Measurements from ENCODE around the gene KHK.

The KHK gene

DNA sequence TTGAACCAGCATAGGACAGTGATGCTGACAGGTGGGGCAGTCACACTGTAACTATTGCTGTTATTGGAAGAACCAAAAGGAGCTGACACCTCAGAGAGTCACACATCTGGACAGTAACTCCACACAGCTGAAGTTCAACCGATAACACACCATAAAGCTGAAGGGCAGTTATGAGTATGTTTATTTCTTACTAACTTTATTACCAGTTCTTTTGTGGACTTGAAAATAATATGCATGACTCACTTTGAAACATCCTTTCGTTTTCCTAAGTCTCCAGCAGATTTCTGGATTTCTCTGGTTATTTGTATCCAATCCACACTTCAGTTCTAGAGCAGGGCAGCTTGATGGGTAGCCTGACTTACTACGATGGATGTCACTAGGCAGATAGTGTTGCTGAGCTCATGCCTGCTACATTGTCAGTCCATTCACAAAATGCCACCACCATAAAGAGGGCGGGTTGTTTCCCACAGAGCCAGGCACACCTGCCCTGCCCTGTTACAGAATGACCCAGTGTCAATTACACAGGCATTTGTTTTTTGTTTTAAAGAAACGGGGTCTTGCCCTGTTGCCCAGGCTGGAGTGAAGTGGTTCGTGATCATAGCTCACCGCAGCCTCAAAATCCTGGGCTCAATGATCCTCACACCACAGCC is 43.5 kb upstream of the KHK start:
- Histone ChIP-seq H3K27ac (no peak overlapping the region), H3K36me3 (peaks cover 35 to 53% (median 47%) of the 10 kb centered on the region in 11 experiments), H3K9me3 (replicated peaks in 1 of 11) (no peaks in the 10 kb centered on the region), H3K27me3 (no peaks in the 10 kb centered on the region), H3K4me1 (peaks cover 19 to 41% (median 27%) of the 10 kb centered on the region in 10 experiments), H3K9ac (no peak overlapping the region), H3K4me3 (no peak overlapping the region), H4K20me1 (peaks cover 0 to 47% (median 7%) of the 10 kb centered on the region in 11 experiments; a peak in 12 of 22 replicates), H3K4me2 (no peak overlapping the region)
- no peak for TF ChIP-seq Cebpa-rat (IDR thresholded peaks at IDR 0.05)

DNA sequence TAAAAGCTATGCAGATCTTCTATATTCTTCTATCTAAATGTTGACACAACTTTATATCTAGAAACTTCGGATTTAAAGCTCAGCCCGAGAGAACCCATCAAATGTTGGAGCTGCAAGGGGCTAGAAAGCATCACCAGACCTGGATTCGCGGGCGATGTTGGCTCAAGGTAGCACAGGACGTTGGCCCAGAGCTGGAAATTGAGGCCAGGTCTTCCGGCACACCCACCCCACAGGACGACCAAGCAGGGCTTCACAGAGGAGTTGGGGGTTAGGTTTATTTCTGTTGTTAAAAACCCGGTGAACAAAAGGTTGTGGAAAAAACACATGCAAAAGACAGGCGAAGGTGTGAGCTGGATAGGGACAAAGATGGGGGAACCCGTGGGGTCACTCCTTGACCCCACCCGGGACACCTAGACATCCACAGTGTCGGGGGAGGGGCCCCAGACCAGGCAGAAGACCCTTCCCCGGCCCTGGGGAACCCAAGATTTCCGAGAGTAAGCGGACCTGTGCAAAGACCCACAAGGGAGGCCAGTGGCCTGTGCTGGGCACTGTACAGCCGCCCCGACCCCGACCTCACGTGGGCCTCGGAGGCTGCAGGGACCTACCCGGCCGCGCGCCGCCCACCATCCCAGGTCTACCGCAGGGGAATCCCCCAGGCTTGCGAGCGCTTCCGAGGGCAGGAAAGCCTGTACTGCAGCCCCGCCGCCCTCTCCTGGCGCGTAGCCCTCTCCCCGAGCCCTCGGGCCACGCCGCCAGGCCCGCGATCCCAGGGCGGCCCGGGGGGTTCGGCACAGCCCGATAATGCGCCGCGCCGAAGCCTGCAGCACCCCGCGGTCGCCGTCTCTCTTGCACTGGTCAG is 36.9 kb upstream of the KHK start:
- Histone ChIP-seq H3K27me3 (no peaks in the 10 kb centered on the region), H3K36me3 (peaks cover 5 to 19% (median 14%) of the 10 kb centered on the region in 11 experiments; a peak in 21 of 22 replicates), H3K4me2 (peak overlapping the region; percentile 87 to 98 (median 97)), H3K4me3 (peak overlapping the region; percentile 69 to 86 (median 76)), H3K9me3 (replicated peaks in 1 of 11) (no peaks in the 10 kb centered on the region), H4K20me1 (no peaks in the 10 kb centered on the region; a peak in 1 of 22 replicates), H3K27ac (peak overlapping the region in 10 of 11 experiments; percentile 5 to 87 (median 72); a peak in 20 of 22 replicates), H3K4me1 (peaks cover 23 to 28% (median 26%) of the 10 kb centered on the region in 10 experiments), H3K9ac (peak overlapping the region; percentile 67 to 86 (median 81))
- TF ChIP-seq Cebpa-rat (IDR thresholded peaks at IDR 0.05), result no peak

DNA sequence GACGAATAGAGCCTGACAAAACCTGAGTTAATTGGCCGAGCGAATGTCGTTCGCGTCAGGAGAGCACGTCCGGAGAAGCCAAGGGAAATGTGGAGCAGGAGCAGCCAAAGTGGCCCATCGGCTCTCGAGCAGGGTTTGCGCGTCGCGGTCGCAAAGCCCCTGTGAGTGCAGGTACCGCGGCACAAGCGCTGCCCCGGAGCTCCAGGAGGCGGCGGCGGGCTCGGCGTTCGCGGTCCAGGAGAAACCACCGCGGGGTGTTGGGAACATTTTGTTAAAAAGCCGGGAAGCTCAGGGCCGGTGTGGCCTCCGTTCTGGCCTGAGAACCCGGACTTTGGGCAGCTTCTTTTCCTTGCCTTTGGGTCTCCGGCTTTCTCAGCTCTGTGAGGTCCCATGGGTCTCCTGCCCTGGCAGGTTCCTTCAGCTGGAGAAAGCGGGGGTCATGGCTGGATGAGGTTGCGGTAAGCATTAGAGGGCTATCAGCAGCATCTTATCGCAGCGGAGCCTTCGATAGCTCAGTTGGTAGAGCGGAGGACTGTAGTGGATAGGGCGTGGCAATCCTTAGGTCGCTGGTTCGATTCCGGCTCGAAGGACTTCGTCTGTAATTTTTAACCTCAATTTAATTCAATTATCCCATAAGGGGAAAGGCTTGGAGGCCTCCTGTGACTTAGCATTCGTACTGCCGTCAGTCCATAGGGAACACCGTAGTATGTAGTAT is 36.1 kb upstream of the KHK start:
- no peaks in the 10 kb centered on the region; a peak in 1 of 22 replicates for H4K20me1 ChIP-seq
- peaks cover 23 to 28% (median 26%) of the 10 kb centered on the region in 10 experiments for H3K4me1 ChIP-seq
- H3K36me3 ChIP-seq, result peaks cover 12 to 27% (median 22%) of the 10 kb centered on the region in 11 experiments
- TF ChIP-seq Cebpa-rat (IDR thresholded peaks at IDR 0.05), result no peak
- peak overlapping the region; percentile 37 to 88 (median 82); a peak in 21 of 22 replicates for H3K27ac ChIP-seq
- H3K4me2 ChIP-seq, result peak overlapping the region; percentile 87 to 98 (median 97)
- H3K9me3 ChIP-seq (replicated peaks in 1 of 11), result no peaks in the 10 kb centered on the region
- H3K9ac ChIP-seq, result peak overlapping the region; percentile 67 to 86 (median 81)
- no peaks in the 10 kb centered on the region for H3K27me3 ChIP-seq
- peak overlapping the region; percentile 69 to 86 (median 76) for H3K4me3 ChIP-seq

DNA sequence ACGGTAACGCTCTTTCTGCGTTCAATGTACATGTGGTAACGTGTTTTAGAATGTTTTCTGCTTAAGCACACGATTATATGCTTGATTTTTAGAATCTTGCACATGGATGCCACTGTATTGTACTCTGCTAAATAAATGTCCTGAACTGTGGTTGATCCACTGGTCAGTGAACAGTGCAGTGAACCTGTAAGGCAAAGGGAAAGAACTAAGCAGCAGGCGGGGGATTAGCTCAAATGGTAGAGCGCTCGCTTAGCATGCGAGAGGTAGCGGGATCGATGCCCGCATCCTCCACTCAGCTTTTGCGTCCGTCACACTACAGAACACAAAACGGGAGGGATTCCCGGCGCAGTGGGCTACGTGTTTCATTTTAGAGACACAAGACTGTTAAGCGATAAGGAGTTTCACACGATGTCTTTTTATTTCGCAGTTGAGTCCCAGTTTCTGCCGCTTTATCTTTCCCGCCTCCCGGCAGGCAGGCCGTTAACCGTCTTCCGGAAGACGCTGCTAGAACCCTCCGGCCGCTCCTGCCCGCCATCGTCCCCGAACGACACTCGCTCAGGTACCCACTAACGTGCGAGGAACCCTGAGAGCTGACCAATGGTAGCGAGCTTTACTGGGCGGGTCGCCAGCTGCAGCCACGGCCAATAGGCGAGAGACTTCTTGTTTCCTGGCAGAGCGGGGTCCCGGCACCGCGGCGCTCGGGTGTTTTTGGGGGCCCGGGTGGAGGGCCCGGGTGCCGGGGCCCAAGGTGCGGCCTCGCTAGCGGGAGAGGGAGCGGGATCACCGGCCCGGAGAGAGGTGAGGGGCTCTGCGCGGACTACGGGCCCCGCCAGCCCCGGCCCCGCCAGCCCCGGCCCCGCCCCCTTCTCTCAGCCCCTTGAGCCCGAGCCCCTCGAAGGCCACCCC is 35.3 kb upstream of the KHK start, which contains the start of gene AGBL5:
Gene AGBL5 (plus strand): TSS at position 673 of the 906 bp plus-strand sequence. CDS start 1,291 bp downstream, outside the sequence.
- Histone ChIP-seq H3K4me2 (peak within 1 kb of the TSS; percentile 94 to 98 (median 98)), H3K36me3 (peaks cover 21 to 35% (median 30%) of the 10 kb centered on the region in 11 experiments), H3K4me1 (peaks cover 23 to 28% (median 26%) of the 10 kb centered on the region in 10 experiments), H3K4me3 (peak within 1 kb of the TSS; percentile 69 to 86 (median 76)), H3K9me3 (replicated peaks in 1 of 11) (no peaks in the 10 kb centered on the region), H3K27me3 (no peaks in the 10 kb centered on the region), H3K9ac (peak within 1 kb of the TSS; percentile 67 to 86 (median 81)), H4K20me1 (no peaks in the 10 kb centered on the region; a peak in 1 of 22 replicates), H3K27ac (peak within 1 kb of the TSS; percentile 37 to 88 (median 82); a peak in 21 of 22 replicates)
- no peak for TF ChIP-seq Cebpa-rat (IDR thresholded peaks at IDR 0.05)

DNA sequence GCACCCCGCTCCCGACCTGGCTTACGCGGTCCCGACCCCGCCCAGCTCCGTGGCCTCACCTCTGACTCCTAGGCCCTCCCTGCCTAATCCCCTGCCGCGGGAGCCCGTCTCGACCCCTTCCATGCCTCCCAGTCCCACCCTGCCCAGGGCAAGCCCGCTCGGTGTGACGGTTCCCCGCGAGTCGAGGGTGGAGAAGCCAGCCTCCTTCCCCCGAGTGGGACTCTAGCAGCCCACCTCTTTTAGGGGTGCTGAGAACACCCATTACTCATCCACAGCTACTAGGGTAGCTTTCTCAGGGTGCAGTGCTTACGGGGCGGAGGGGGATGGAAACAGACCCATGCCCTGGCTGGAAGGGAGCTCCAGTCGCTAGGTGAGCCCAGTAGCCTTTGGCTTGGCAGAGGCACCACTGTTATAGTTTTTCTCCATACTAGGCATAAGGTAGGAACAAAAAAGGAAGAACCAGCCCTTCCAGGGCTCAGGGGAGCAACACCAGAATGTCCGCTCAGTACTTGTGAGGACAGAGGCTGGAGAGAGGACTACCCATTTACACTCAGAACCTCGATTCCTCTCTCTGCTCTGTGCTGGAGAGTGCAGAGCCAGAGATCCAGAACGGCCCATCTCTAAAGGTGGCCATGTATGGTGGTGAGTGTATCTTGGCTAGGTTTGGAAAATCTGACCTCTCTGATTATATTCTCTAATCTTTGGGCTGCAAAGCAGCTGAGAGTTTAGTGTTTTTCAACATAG is 34.5 kb upstream of the KHK start:
- TF ChIP-seq Cebpa-rat (IDR thresholded peaks at IDR 0.05), result no peak
- H3K27ac ChIP-seq, result peak overlapping the region in 10 of 11 experiments; percentile 58 to 88 (median 82); a peak in 18 of 22 replicates
- peaks cover 29 to 43% (median 38%) of the 10 kb centered on the region in 11 experiments for H3K36me3 ChIP-seq
- H3K4me2 ChIP-seq, result peak overlapping the region; percentile 92 to 98 (median 97)
- peaks cover 23 to 28% (median 26%) of the 10 kb centered on the region in 10 experiments for H3K4me1 ChIP-seq
- peak overlapping the region; percentile 69 to 86 (median 76) for H3K4me3 ChIP-seq
- no peaks in the 10 kb centered on the region for H3K27me3 ChIP-seq
- H3K9ac ChIP-seq, result peak overlapping the region; percentile 67 to 86 (median 81)
- no peaks in the 10 kb centered on the region; a peak in 1 of 22 replicates for H4K20me1 ChIP-seq
- H3K9me3 ChIP-seq (replicated peaks in 1 of 11), result no peaks in the 10 kb centered on the region

DNA sequence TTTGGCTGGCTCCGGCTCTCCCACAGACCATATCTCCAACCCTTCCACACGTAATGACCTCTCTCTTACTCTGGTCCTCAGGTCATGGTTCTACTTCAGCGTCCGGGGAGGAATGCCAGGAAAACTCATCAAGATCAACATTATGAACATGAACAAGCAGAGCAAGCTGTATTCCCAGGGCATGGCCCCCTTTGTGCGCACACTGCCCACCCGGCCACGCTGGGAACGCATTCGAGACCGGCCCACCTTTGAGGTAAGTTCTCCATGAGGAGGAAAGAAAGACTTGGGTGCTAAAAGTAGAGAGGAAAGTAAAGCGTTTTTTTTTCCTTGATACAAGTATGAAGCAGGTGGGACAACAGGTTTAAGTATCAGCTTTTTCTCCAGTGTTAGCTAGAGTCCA is 33.3 kb upstream of the KHK start:
- no peak for TF ChIP-seq Cebpa-rat (IDR thresholded peaks at IDR 0.05)
- 0 out of 22 replicates have a peak overlapping the region, but pooled peaks of 1 of the 11 experiments have one; percentile 5 for H3K9ac ChIP-seq
- H3K27ac ChIP-seq, result no peak overlapping the region
- H3K4me3 ChIP-seq, result no peak overlapping the region
- peaks cover 35 to 56% (median 50%) of the 10 kb centered on the region in 11 experiments for H3K36me3 ChIP-seq
- H4K20me1 ChIP-seq, result peaks cover 0 to 2% (median 0%) of the 10 kb centered on the region in 11 experiments; a peak in 2 of 22 replicates
- H3K9me3 ChIP-seq (replicated peaks in 1 of 11), result no peaks in the 10 kb centered on the region
- no peaks in the 10 kb centered on the region for H3K27me3 ChIP-seq
- peaks cover 23 to 28% (median 26%) of the 10 kb centered on the region in 10 experiments for H3K4me1 ChIP-seq
- no peak overlapping the region for H3K4me2 ChIP-seq

DNA sequence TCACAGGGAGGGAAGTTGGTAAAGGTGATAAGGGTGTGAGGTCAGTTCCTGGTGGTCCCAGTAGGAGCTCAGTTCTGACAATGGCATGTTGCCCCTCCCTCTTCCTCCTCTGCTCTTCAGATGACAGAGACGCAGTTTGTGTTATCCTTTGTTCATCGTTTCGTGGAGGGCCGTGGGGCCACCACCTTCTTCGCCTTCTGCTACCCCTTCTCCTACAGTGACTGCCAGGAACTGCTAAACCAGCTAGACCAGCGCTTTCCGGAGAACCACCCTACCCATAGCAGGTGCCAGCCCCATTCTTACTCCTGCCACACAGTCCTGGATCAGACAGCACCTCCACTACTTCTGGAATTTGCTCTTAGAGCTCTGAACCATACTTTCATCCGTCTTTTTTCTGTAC is 32.8 kb upstream of the KHK start:
- H3K36me3 ChIP-seq, result peaks cover 38 to 60% (median 55%) of the 10 kb centered on the region in 11 experiments

More for the DNA sequence above, 32.8 kb upstream of the KHK start:
- H3K27ac ChIP-seq, result no peak overlapping the region
- TF ChIP-seq Cebpa-rat (IDR thresholded peaks at IDR 0.05), result no peak
- no peak overlapping the region for H3K4me2 ChIP-seq
- peaks cover 0 to 5% (median 0%) of the 10 kb centered on the region in 11 experiments; a peak in 2 of 22 replicates for H4K20me1 ChIP-seq
- H3K4me3 ChIP-seq, result no peak overlapping the region
- H3K27me3 ChIP-seq, result no peaks in the 10 kb centered on the region
- 0 out of 22 replicates have a peak overlapping the region, but pooled peaks of 1 of the 11 experiments have one; percentile 5 for H3K9ac ChIP-seq
- H3K4me1 ChIP-seq, result peaks cover 21 to 25% (median 23%) of the 10 kb centered on the region in 10 experiments
- H3K9me3 ChIP-seq (replicated peaks in 1 of 11), result no peaks in the 10 kb centered on the region
